ENCODE results near the gene FANCD2. TPM values are rescaled to one million over a fixed set of nuclear protein-coding genes. Genes with fewer than 3 reads are reported as not detected.

Gene FANCD2
- total RNA-seq, 1 donor from 2014 or later = 14.6 TPM

Other genes with a start within 250 kb of the FANCD2 start
- gene TADA3, start 234.0 kb upstream of the FANCD2 start, total RNA-seq = 58.9 and 73.5 TPM in 2 replicates
- gene ARPC4, start 233.4 kb upstream of the FANCD2 start, total RNA-seq = 212 and 240 TPM in 2 replicates
- gene TTLL3, start 216.2 kb upstream of the FANCD2 start, total RNA-seq = 11.9 and 39.2 TPM in 2 replicates
- 27.0 and 34.7 TPM in 2 replicates for gene RPUSD3, start 182.4 kb upstream of the FANCD2 start, total RNA-seq
- not detected in 2 replicates for gene CIDEC, start 146.2 kb upstream of the FANCD2 start, total RNA-seq
- 31.1 and 47.8 TPM in 2 replicates for gene JAGN1, start 135.8 kb upstream of the FANCD2 start, total RNA-seq
- 0.39 and 1.3 TPM in 2 replicates for gene IL17RE, start 123.6 kb upstream of the FANCD2 start, total RNA-seq
- 22.1 and 26.1 TPM in 2 replicates for gene IL17RC, start 109.3 kb upstream of the FANCD2 start, total RNA-seq
- 36.2 and 55.9 TPM in 2 replicates for gene CRELD1, start 92.6 kb upstream of the FANCD2 start, total RNA-seq
- 2.5 and 3.6 TPM in 2 replicates for gene PRRT3, start 74.0 kb upstream of the FANCD2 start, total RNA-seq
- 52.2 and 79.8 TPM in 2 replicates for gene EMC3, start 39.6 kb upstream of the FANCD2 start, total RNA-seq
- gene FANCD2OS, start 81.8 kb downstream of the FANCD2 start, total RNA-seq = not detected in 2 replicates
- 156 and 202 TPM in 2 replicates for gene BRK1, start 89.2 kb downstream of the FANCD2 start, total RNA-seq
- 47.1 and 50.7 TPM in 2 replicates for gene VHL, start 115.3 kb downstream of the FANCD2 start, total RNA-seq
- 41.6 and 50.1 TPM in 2 replicates for gene IRAK2, start 138.5 kb downstream of the FANCD2 start, total RNA-seq
- 14.6 and 19.5 TPM in 2 replicates for gene TATDN2, start 222.0 kb downstream of the FANCD2 start, total RNA-seq